GM19372 (cell line): ENCODE results near the gene MPHOSPH9.
"Not testable (repeated sequence)": the region's sequence is repeated elsewhere in the genome, so short reads cannot be mapped to it uniquely, and the experiment has no call there.

Experiments
- ATAC-seq: cut with Tn5 transposase; IDR thresholded peaks from one replicate; pipeline ENCODE4 v1.9.1; 2021; ENCODE audit warnings: mild to moderate bottlenecking, low read depth, moderate library complexity; ENCODE audit not compliant: unreplicated experiment

The MPHOSPH9 gene

DNA sequence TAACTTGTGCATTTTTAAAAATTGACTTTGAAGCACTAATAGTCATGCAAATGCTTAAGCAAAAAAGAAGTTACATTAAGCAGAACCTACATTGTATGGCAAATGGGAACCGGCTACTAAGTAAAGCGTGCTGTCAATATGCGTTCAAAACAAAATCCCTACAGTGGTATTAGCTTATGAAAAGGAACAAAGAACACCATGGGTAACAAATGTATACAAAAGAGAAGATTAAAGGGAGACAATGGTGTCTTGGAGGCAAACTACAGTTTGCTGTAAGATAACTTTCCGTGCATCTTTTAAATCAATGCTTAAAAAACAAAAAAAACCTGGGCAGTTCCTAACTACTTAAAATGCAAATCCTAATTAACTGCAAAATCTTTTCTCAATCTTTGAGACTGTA lies 28.3 kb upstream of the MPHOSPH9 start:
- no peak for ATAC-seq

DNA sequence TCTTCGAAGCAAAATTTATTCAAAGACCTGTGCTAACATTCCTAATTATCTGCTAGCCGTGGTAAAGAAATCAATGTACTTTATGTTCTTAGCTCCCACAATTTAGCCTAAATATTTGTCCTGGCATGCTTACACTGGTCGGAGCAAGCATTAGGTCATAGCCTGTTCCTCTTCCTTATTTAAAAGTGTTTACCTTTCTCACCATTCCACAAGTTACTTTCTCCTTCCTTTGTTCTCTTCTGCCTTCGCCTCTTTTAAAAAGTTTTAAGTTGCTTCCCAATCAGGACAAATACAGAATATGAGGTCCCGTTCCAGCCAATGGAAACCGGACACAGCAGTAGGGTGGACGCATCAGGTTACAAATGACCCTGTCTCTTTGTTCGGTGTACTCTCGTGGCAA lies 27.1 kb upstream of the MPHOSPH9 start:
- ATAC-seq = no peak

DNA sequence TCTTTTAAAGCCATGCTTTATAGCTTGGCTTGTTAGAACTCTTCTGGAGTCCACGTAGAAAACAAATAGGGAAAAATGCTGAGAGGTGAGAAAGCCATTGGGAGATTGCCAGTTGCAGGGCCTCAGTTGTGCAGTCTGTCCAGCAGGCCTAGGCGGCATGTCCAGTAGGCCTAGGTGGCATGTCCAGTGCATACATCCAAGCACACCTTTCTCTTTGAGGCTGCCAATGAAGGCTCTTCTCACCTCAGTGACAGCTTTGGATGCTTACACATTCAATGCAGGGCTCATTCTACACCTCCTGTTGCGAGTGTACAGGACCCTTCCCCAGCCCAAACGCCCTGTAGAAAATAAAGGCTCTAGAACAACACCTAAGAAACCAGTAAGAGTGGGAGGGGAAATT lies 25.7 kb upstream of the MPHOSPH9 start:
- ATAC-seq = no peak

DNA sequence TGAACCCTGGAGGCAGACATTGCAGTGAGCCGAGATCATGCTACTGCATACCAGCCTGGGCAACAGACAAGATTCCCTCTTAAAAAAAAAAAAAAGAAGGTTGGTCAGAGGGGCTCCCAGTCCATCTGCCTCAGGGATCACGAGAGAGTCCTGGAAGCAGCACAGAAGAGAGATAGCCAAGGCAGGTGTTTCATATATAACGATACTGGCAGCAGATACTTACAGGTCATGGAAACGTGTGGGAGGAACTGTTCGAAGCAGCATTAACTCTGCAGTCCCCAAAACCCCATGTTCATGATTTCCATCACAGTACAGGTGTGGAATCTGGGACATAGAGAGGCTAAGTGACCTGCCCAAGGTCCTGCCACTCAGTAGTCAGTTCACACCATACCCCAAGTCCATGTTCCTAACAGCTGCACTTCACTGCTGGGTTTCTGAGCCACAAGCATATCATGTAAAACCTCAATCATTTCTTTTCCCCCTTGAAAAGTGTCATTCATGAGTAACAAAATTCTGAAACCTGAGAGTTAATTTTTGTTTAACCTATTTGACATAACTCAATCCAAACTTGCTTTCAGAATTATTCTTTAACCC lies 22.0 kb upstream of the MPHOSPH9 start:
- ATAC-seq = no peak

DNA sequence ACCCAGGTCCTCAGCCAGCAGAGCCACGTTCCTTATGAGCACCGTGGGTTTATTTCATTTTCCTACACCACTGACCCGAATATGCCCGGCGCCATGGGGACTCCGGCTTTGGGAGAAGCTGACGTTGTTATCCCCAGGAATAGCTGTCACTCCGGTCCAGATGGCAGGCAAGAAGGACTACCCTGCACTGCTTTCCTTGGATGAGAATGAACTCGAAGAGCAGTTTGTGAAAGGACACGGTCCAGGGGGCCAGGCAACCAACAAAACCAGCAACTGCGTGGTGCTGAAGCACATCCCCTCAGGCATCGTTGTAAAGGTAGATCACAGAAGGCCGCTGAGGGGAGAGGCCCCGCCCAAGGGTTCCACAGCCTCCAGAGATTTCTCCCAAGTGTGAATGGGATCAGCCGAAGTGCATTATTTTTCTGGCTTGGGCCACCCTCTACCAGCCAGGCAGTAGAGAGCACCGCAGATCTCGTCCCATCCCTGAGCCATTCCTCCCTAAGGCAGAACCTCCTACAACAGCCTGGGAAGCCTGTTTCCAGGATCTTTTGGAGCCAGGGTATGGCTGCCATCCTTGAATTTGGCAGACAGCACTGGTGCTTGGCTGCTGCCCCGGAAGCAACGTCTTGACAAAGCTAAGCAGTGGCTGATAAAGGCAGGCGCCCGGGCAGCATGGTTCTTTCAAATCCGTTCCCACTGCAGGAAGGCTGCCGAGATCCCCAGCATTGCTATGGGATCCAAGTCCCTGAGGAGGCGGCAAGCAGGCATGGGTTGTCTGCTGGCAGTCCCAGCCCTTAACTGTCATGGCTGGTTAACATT lies 20.9 kb upstream of the MPHOSPH9 start:
- ATAC-seq = no peak

GRCh38 chr12:123252365-123252764 lies 19.4 kb upstream of the MPHOSPH9 start:
- ATAC-seq = not testable (repeated sequence)

- no peak for ATAC-seq
Measured at GRCh38 chr12:123251403-123252076, 18.6 kb upstream of the MPHOSPH9 start.

DNA sequence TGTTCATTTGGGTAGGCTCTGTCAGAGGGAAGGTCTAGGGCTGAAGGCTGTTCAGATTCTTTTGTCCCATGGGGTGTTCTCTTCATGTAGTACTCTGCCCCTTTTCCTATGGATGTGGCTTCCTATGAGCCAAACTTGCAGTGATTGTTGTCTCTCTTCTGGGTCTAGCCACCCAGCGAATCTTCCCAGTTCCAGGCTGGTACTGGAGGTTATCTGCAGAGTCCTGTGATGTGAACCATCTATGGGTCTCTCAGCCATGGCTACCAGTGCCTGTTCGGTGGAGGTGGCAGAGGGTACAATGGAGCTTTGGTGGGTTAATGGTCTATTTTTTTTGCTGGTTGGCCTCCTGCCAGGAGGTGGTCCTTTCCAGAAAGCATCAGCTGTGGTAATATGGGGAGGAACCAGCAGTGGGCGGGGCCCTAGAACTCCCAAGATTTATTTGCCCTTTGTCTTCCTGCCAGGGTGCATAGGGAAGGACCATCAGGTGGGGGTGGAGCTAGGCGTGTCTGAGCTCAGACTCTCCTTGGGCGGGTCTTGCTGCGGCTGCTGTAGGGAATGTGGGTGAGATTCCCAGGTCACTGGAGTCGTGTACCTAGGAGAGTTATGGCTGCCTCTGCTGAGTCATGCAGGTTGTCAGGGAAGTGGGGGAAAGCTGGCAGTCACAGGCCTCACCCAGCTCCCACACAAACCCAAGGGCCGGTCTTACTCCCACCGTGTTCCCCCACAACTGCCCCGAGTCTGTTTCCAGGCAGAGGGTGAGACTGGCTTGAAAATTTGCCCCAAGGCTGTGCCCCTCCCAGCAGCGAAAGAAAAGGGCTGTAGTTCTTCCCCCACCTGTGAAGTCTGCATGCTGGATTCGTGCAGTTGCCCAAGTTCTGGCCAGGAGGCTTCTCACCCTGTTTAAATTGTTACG lies 17.8 kb upstream of the MPHOSPH9 start:
- ATAC-seq = no peak

GRCh38 chr12:123248996-123249741 lies 16.2 kb upstream of the MPHOSPH9 start:
- ATAC-seq = not testable (repeated sequence)

- not testable (repeated sequence) for ATAC-seq
Measured at GRCh38 chr12:123248129-123248528, 15.2 kb upstream of the MPHOSPH9 start.

- no peak for ATAC-seq
Measured at GRCh38 chr12:123245678-123246077, 12.7 kb upstream of the MPHOSPH9 start.

DNA sequence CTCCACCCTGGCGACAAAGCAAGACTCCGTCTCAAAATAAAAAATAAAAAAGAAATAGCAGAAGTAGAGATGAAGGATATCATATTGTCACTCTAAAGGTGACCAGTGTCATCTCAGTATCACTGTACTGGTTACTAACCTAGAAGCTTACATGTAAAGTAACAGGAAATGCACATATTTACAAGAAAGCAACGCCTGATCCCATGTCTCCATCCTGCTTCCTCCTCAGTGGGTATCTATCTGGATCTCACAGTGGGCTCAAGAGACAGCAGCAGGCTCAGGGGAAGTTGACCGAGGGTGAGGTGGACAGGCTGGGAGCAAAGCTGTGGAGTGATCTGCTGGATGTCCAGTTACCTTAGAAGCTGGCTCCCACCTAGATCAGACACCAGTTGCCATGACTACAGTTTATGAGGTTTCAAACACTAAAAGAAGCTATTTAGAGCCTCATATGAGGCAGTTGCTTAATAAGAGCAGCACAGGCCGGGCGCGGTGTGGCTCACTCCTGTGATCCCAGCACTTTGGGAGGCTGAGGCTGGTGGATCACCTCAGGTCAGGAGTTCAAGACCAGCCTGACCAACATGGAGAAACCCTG lies 10.8 kb upstream of the MPHOSPH9 start:
- no peak for ATAC-seq

- no peak for ATAC-seq
Measured at GRCh38 chr12:123242116-123242904, 9.4 kb upstream of the MPHOSPH9 start.

GRCh38 chr12:123238961-123239360 lies 6.0 kb upstream of the MPHOSPH9 start:
- ATAC-seq = no peak

- no peak for ATAC-seq
Measured at GRCh38 chr12:123238330-123238682, 5.4 kb upstream of the MPHOSPH9 start.

GRCh38 chr12:123237646-123238329 lies 4.8 kb upstream of the MPHOSPH9 start:
- ATAC-seq = no peak

- no peak for ATAC-seq
Measured at GRCh38 chr12:123233505-123234308, 766 bp upstream of the MPHOSPH9 start.

DNA sequence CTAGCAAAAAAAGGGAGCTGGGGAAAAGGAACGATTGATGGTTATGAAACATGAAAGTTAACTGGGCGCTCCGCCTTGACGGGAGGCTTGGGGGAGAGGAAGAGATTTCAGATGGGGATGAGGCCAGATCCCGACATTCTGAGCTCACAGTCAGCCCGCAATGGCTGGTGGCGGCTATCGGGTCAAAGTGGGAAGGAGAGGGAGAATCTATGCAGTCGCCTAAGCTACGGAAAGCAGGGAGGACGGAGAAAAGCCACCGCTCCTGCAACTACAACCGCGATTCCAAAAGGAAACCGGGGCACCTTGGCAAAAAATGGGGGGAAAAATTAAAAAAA lies 502 bp downstream of the MPHOSPH9 start:
- ATAC-seq = no peak
